GM21390 (cell line): Measurements from ENCODE around the gene RUNX2.
"Not testable (repeated sequence)": the region's sequence is repeated elsewhere in the genome, so short reads cannot be mapped to it uniquely, and the experiment has no call there.

Experiments
- ATAC-seq: cut with Tn5 transposase; IDR thresholded peaks from one replicate; pipeline ENCODE4 v1.9.1; 2021; ENCODE audit not compliant: unreplicated experiment

RUNX2 gene

GRCh38 chr6:45548657-45549515, 220.8 kb downstream of the RUNX2 start:
- peak; percentile 97 for ATAC-seq

- no peak for ATAC-seq
Observed at GRCh38 chr6:45552536-45552935, 224.4 kb downstream of the RUNX2 start.

GRCh38 chr6:45553730-45554344, 225.7 kb downstream of the RUNX2 start:
- no peak for ATAC-seq

- no peak for ATAC-seq
Observed at GRCh38 chr6:45554591-45554990, 226.5 kb downstream of the RUNX2 start.

GRCh38 chr6:45555981-45556771, 228.0 kb downstream of the RUNX2 start:
- ATAC-seq: no peak

GRCh38 chr6:45556828-45557227, 228.7 kb downstream of the RUNX2 start:
- ATAC-seq: no peak

GRCh38 chr6:45557454-45557853, 229.3 kb downstream of the RUNX2 start:
- ATAC-seq: no peak

GRCh38 chr6:45558858-45559257, 230.7 kb downstream of the RUNX2 start:
- ATAC-seq: peak; percentile 85

- not testable (repeated sequence) for ATAC-seq
Observed at GRCh38 chr6:45560321-45560820, 232.2 kb downstream of the RUNX2 start.

- ATAC-seq: no peak
Observed at GRCh38 chr6:45562171-45562570, 234.0 kb downstream of the RUNX2 start.

- ATAC-seq: no peak
Observed at GRCh38 chr6:45563041-45563440, 234.9 kb downstream of the RUNX2 start.

- ATAC-seq: no peak
Observed at GRCh38 chr6:45563844-45564243, 235.7 kb downstream of the RUNX2 start.

GRCh38 chr6:45566882-45567281, 238.8 kb downstream of the RUNX2 start:
- no peak for ATAC-seq

GRCh38 chr6:45567879-45568278, 239.7 kb downstream of the RUNX2 start:
- no peak for ATAC-seq

- no peak for ATAC-seq
Observed at GRCh38 chr6:45568626-45569025, 240.5 kb downstream of the RUNX2 start.

GRCh38 chr6:45569210-45569945, 241.2 kb downstream of the RUNX2 start:
- ATAC-seq: no peak

- ATAC-seq: no peak
Observed at GRCh38 chr6:45571159-45571558, 243.0 kb downstream of the RUNX2 start.

- ATAC-seq: no peak
Observed at GRCh38 chr6:45572833-45573232, 244.7 kb downstream of the RUNX2 start.

GRCh38 chr6:45574014-45574461, 245.9 kb downstream of the RUNX2 start:
- no peak for ATAC-seq

GRCh38 chr6:45574885-45575284, 246.8 kb downstream of the RUNX2 start:
- ATAC-seq: no peak
